IMR-90 (cell line): ENCODE measurements around the gene KLF2. TPM values are rescaled to one million over a fixed set of nuclear protein-coding genes. Genes with fewer than 3 reads are reported as not detected.

ENCODE experiments used
- ATAC-seq: fragments of 200-7000 bp; cut with Tn5 transposase; 2 replicates; pipeline ENCODE4 v1.9.1; 2020; ENCODE audit warnings: low read depth, mild to moderate bottlenecking, moderate library complexity
- BruUV-seq: library from RNA; stranded (reverse); fragments of 400-500 nt; replicated peaks from 2 replicates; lab custom pipeline; 2021; lab: Mats Ljungman, UMichigan
- CTCF ChIA-PET: fragments of 300-600 bp; formaldehyde crosslinking; extraction: SDS; loops from one replicate; lab custom pipeline; 2021; ENCODE audit warnings: antibody characterized with exemption; lab: Yijun Ruan, JAX
- POLR2A ChIA-PET: fragments of 300-600 bp; sonication (Branson Sonifier 250); formaldehyde crosslinking; loops from one replicate; lab custom pipeline; 2022; ENCODE audit warnings: antibody characterized with exemption; ENCODE audit not compliant: unreplicated experiment; lab: Charles Lee
- DNase-seq: peaks from one replicate; pipeline ENCODE4 v3.0.0; 2013
- H2AFZ ChIP-seq: replicated peaks from 2 replicates; pipeline ENCODE3; 2013; ENCODE audit warnings: low read length, mild to moderate bottlenecking; ENCODE audit not compliant: poor library complexity
- H2AK5ac ChIP-seq: 2 replicates; pipeline ENCODE4 v1.6.1; 2013; ENCODE audit warnings: low read depth, low read length, inconsistent platforms
- H2AK9ac ChIP-seq: replicated peaks from 2 replicates; pipeline ENCODE3; 2013; ENCODE audit warnings: mild to moderate bottlenecking, low read depth, low read length, moderate library complexity; ENCODE audit not compliant: poor library complexity
- H2BK120ac ChIP-seq: 2 replicates; pipeline ENCODE4 v1.6.1; 2013; ENCODE audit warnings: low read depth, low read length, inconsistent platforms
- H2BK15ac ChIP-seq: 3 replicates; pipeline ENCODE4 v1.6.1; 2013; ENCODE audit warnings: low read depth, low read length, inconsistent platforms
- H2BK20ac ChIP-seq: 2 replicates; pipeline ENCODE4 v1.6.1; 2013; ENCODE audit warnings: low read depth, mild to moderate bottlenecking, inconsistent platforms, low read length, moderate library complexity
- H2BK5ac ChIP-seq: 2 replicates; pipeline ENCODE4 v1.6.1; 2013; ENCODE audit warnings: mild to moderate bottlenecking, low read depth, low read length, inconsistent platforms; ENCODE audit not compliant: poor library complexity, severe bottlenecking
- H3K14ac ChIP-seq: replicated peaks from 2 replicates; pipeline ENCODE4 v1.6.1; 2013; ENCODE audit warnings: low read depth, low read length, inconsistent platforms
- H3K18ac ChIP-seq: 2 replicates; pipeline ENCODE4 v1.6.1; 2013; ENCODE audit warnings: low read depth, low read length, control low read depth
- H3K23ac ChIP-seq: 2 replicates; pipeline ENCODE4 v1.6.1; 2013; ENCODE audit warnings: low read depth, low read length, inconsistent platforms
- H3K27ac ChIP-seq: 2 replicates; pipeline ENCODE4 v1.5.1; 2013; ENCODE audit warnings: mild to moderate bottlenecking, control low read depth, low read length; ENCODE audit not compliant: insufficient read depth
- H3K27me3 ChIP-seq: 2 replicates; pipeline ENCODE4 v1.6.1; 2013; ENCODE audit warnings: low read length; ENCODE audit not compliant: control insufficient read depth, insufficient read depth
- H3K36me3 ChIP-seq: 2 replicates; pipeline ENCODE4 v1.6.1; 2013; ENCODE audit warnings: low read length, mixed read lengths; ENCODE audit not compliant: control insufficient read depth, insufficient read depth
- H3K4ac ChIP-seq: 2 replicates; pipeline ENCODE4 v1.6.1; 2013; ENCODE audit warnings: low read depth, low read length, inconsistent platforms
- H3K4me1 ChIP-seq: 2 replicates; pipeline ENCODE4 v1.6.1; 2013; ENCODE audit warnings: low read length, mixed read lengths; ENCODE audit not compliant: control insufficient read depth, insufficient read depth
- H3K4me2 ChIP-seq: 2 replicates; pipeline ENCODE4 v1.6.1; 2013; ENCODE audit warnings: low read depth, mild to moderate bottlenecking, control low read depth, low read length, moderate library complexity
- H3K4me3 ChIP-seq: 2 replicates; pipeline ENCODE4 v1.5.1; 2013; ENCODE audit warnings: low read depth, mild to moderate bottlenecking, control low read depth, low read length, moderate library complexity; ENCODE audit not compliant: insufficient read depth
- H3K56ac ChIP-seq: 2 replicates; pipeline ENCODE4 v1.6.1; 2013; ENCODE audit warnings: low read length, inconsistent platforms; ENCODE audit not compliant: insufficient read depth; ENCODE audit errors: extremely low read depth
- H3K79me1 ChIP-seq, 2 experiments: 2 replicates each; pipeline ENCODE4 v1.6.1; 2013; ENCODE audit warnings: low read length in 2 of 2, inconsistent platforms in 1 of 2, low read depth in 1 of 2
- H3K9ac ChIP-seq: 2 replicates; pipeline ENCODE4 v1.6.1; 2013; ENCODE audit warnings: low read depth, low read length, control low read depth
- H3K9me1 ChIP-seq: 2 replicates; pipeline ENCODE4 v1.6.1; 2013; ENCODE audit warnings: low read length, inconsistent platforms; ENCODE audit not compliant: insufficient read depth
- H3K9me3 ChIP-seq: 2 replicates; pipeline ENCODE4 v1.6.1; 2013; ENCODE audit warnings: low read length; ENCODE audit not compliant: control insufficient read depth, insufficient read depth
- H4K20me1 ChIP-seq: 2 replicates; pipeline ENCODE4 v1.6.1; 2013; ENCODE audit warnings: low read length, inconsistent platforms; ENCODE audit not compliant: insufficient read depth
- H4K5ac ChIP-seq: 2 replicates; pipeline ENCODE4 v1.6.1; 2013; ENCODE audit warnings: mild to moderate bottlenecking, low read depth, low read length, control low read depth
- H4K8ac ChIP-seq, 2 experiments: 2 replicates each; pipeline ENCODE4 v1.6.1; 2013; ENCODE audit warnings: low read depth in 2 of 2, low read length in 2 of 2, control low read depth in 1 of 2, inconsistent platforms in 1 of 2
- H4K91ac ChIP-seq: 2 replicates; pipeline ENCODE4 v1.6.1; 2013; ENCODE audit warnings: low read depth, low read length, inconsistent platforms; ENCODE audit not compliant: insufficient read depth
- BHLHE40 ChIP-seq: fragments of 150-350 bp; IDR thresholded peaks from 2 replicates; pipeline ENCODE4 v1.6.1; 2016; ENCODE audit warnings: mild to moderate bottlenecking, low read depth, low read length
- CEBPB ChIP-seq: IDR thresholded peaks from 2 replicates; pipeline ENCODE4 v1.6.1; 2012; ENCODE audit warnings: low read depth, low read length, improper control_type of control experiment
- CHD1 ChIP-seq: IDR thresholded peaks from 2 replicates; pipeline ENCODE4 v1.6.1; 2012; ENCODE audit warnings: low read depth, low read length, improper control_type of control experiment
- FOS ChIP-seq: fragments of 150-350 bp; IDR thresholded peaks from 2 replicates; pipeline ENCODE4 v1.6.1; 2016; ENCODE audit warnings: low read depth, low read length
- MAZ ChIP-seq: IDR thresholded peaks from 2 replicates; pipeline ENCODE4 v1.6.1; 2012; ENCODE audit warnings: low read depth, mild to moderate bottlenecking, low read length, improper control_type of control experiment, moderate library complexity, borderline replicate concordance
- POLR2A ChIP-seq: IDR thresholded peaks from 2 replicates; pipeline ENCODE4 v1.6.1; 2012; ENCODE audit warnings: mild to moderate bottlenecking, low read depth, low read length
- RAD21 ChIP-seq: IDR thresholded peaks from 2 replicates; pipeline ENCODE4 v1.6.1; 2012; ENCODE audit warnings: low read length, improper control_type of control experiment
- RCOR1 ChIP-seq: IDR thresholded peaks from 2 replicates; pipeline ENCODE4 v1.6.1; 2012; ENCODE audit warnings: mild to moderate bottlenecking, low read length, improper control_type of control experiment; ENCODE audit not compliant: insufficient replicate concordance
- RFX5 ChIP-seq: IDR thresholded peaks from 2 replicates; pipeline ENCODE4 v1.8.0; 2012; ENCODE audit warnings: low read depth, mild to moderate bottlenecking, low read length, moderate library complexity
- SMC3 ChIP-seq: fragments of 150-350 bp; IDR thresholded peaks from 2 replicates; pipeline ENCODE4 v1.6.1; 2016; ENCODE audit warnings: low read depth, mild to moderate bottlenecking, antibody characterized with exemption, low read length, moderate library complexity
- WGBS, 2 experiments: methylation state at CpG; one replicate each; pipeline versions ENCODE4 v1.1.5 to v1.1.7; 2013; ENCODE audit warnings: missing lambda C conversion rate in 2 of 2; ENCODE audit not compliant: insufficient read length in 1 of 2; ENCODE audit errors: extremely low coverage in 2 of 2; 5-methylcytosine and 5-hydroxymethylcytosine counted together
- dilution Hi-C: fragments of 300-500 bp; cut with HindIII; formaldehyde crosslinking; loops from one replicate; pipeline ENCODE4 v1.14.3; 2018; ENCODE audit warnings: low sequenced_read_pairs; ENCODE audit not compliant: unreplicated experiment
- in situ Hi-C: fragments of 300-500 bp; cut with MboI; formaldehyde crosslinking; loops from 3 replicates; pipeline ENCODE4 v1.14.3; 2019; ENCODE audit warnings: low sequenced_read_pairs, inconsistent platforms, mixed read lengths
- intact Hi-C: fragments of 100-400 bp; cut with micrococcal nuclease; formaldehyde crosslinking; loops from 2 replicates; pipeline ENCODE4 v1.10.0; 2022
- polyA plus RNA-seq, 3 experiments: library from polyadenylated mRNA; depleted of rRNA; stranded (reverse); fragments of >200 nt; gene quantifications; 2 replicates each; pipeline ENCODE4 v1.2.3, GENCODE V29; 2012; ENCODE audit warnings: low replicate concordance in 1 of 3
- total RNA-seq: library from RNA; depleted of rRNA; stranded (reverse); fragments of >200 nt; gene quantifications from 2 replicates; pipeline ENCODE4 v1.2.3, GENCODE V29; 2012
- TF ChIP-seq, protein P1 (sequence below): fragments of 150-350 bp; IDR thresholded peaks from 2 replicates; pipeline ENCODE4 v1.6.1; 2016; ENCODE audit warnings: low read depth, mild to moderate bottlenecking, low read length, moderate library complexity, borderline replicate concordance
- TF ChIP-seq, protein P2 (sequence below): fragments of 150-350 bp; IDR thresholded peaks from 2 replicates; pipeline ENCODE4 v1.6.1; 2017; ENCODE audit warnings: mild to moderate bottlenecking, antibody characterized with exemption, low read length, low read depth
- TF ChIP-seq, protein P3 (sequence below): conservative IDR thresholded peaks from 2 replicates; pipeline ENCODE4 v1.5.1; 2012; ENCODE audit warnings: mild to moderate bottlenecking, low read depth, low read length, improper control_type of control experiment

Gene KLF2
- total and polyA plus RNA-seq, 2 of the 4 experiments (the other 2 are of a cell fraction): 1.1 to 34.4 TPM

DNA sequence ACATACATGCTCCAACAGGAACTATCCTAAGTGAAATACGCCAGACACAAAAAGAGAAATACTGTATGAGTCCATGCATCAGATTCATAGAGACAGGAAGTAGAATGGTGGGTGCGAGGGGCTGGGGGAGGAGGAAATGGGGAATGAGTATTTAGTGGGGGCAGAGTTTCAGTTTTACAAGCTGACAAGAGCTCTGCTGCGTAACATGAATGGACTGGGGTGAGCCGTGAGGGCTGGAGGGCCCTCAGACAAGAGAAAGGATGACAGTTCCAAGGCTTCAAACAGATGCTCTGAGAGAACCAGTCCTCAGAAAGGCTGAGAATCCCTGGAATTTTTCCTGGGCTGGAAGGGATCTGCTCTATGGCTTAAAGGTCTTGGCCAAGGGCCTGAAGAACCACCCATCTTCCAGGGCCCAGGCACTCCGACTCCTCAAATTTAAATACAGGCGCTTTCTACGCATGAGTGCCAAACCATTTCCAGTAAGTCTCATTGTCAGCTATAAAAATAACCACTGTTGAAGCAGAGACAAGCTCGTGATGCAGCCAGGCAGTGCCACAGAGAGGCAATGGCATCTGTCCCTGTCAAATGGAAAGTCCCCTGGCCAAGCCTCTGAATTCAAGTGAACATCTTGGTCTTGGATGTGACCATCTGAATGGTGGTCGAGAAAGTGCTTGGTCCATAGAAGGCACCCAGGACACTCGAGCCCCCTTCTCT is 17.5 kb downstream of the KLF2 start:
- intact Hi-C loops (no loop called here), in situ Hi-C loops (no loop called here), dilution Hi-C loops (no loop called here)
- H3K27me3 ChIP-seq: no peaks in the 10 kb centered on the region
- H3K9me3 ChIP-seq: no peaks in the 10 kb centered on the region
- H2BK120ac ChIP-seq: peak overlapping the region; percentile 6
- no peak for DNase-seq
- peak overlapping the region in 1 of 2 experiments; percentile 19; a peak in 1 of 4 replicates for H4K8ac ChIP-seq
- no peak overlapping the region for H3K18ac ChIP-seq
- H2AK9ac ChIP-seq: no peak overlapping the region
- TF ChIP-seq POLR2A (no peak), CHD1 (no peak), SMC3 (no peak), CEBPB (no peak), RFX5 (no peak), RCOR1 (no peak), MAZ (no peak), RAD21 (no peak), BHLHE40 (no peak), FOS (no peak)
- TF ChIP-seq, protein P1, sequence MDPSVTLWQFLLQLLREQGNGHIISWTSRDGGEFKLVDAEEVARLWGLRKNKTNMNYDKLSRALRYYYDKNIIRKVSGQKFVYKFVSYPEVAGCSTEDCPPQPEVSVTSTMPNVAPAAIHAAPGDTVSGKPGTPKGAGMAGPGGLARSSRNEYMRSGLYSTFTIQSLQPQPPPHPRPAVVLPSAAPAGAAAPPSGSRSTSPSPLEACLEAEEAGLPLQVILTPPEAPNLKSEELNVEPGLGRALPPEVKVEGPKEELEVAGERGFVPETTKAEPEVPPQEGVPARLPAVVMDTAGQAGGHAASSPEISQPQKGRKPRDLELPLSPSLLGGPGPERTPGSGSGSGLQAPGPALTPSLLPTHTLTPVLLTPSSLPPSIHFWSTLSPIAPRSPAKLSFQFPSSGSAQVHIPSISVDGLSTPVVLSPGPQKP: no peak
- TF ChIP-seq, protein P2, sequence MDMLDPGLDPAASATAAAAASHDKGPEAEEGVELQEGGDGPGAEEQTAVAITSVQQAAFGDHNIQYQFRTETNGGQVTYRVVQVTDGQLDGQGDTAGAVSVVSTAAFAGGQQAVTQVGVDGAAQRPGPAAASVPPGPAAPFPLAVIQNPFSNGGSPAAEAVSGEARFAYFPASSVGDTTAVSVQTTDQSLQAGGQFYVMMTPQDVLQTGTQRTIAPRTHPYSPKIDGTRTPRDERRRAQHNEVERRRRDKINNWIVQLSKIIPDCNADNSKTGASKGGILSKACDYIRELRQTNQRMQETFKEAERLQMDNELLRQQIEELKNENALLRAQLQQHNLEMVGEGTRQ: no peak
- TF ChIP-seq, protein P3, sequence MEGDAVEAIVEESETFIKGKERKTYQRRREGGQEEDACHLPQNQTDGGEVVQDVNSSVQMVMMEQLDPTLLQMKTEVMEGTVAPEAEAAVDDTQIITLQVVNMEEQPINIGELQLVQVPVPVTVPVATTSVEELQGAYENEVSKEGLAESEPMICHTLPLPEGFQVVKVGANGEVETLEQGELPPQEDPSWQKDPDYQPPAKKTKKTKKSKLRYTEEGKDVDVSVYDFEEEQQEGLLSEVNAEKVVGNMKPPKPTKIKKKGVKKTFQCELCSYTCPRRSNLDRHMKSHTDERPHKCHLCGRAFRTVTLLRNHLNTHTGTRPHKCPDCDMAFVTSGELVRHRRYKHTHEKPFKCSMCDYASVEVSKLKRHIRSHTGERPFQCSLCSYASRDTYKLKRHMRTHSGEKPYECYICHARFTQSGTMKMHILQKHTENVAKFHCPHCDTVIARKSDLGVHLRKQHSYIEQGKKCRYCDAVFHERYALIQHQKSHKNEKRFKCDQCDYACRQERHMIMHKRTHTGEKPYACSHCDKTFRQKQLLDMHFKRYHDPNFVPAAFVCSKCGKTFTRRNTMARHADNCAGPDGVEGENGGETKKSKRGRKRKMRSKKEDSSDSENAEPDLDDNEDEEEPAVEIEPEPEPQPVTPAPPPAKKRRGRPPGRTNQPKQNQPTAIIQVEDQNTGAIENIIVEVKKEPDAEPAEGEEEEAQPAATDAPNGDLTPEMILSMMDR: no peak
- no peak overlapping the region for H3K27ac ChIP-seq
- H2BK15ac ChIP-seq: peak overlapping the region; percentile 9; the same call in 1 of the 3 replicates
- H2BK20ac ChIP-seq: peak overlapping the region; percentile 55; the same call in 1 of the 2 replicates
- peak overlapping the region; percentile 68 for H3K4ac ChIP-seq
- BruUV-seq: no TSS peak
- H3K23ac ChIP-seq: no peak overlapping the region; the same call in 1 of the 2 replicates
- H2AK5ac ChIP-seq: peak overlapping the region; percentile 31
- H3K4me2 ChIP-seq: no peak overlapping the region
- H4K20me1 ChIP-seq: no peaks in the 10 kb centered on the region
- no peak for ATAC-seq
- H3K36me3 ChIP-seq: no peaks in the 10 kb centered on the region
- H4K91ac ChIP-seq: no peak overlapping the region
- peaks cover 13% of the 10 kb centered on the region for H3K9me1 ChIP-seq
- CTCF ChIA-PET: interaction anchor here (1.3 kb wide), 1 partner anchor 44 kb away, joined by 4 read pairs; no protein-coding TSS in a partner anchor
- no peak overlapping the region for H3K4me3 ChIP-seq
- no peak overlapping the region; the same call in 1 of the 2 replicates for H3K14ac ChIP-seq
- POLR2A ChIA-PET: no interaction called here
- no peak overlapping the region for H2BK5ac ChIP-seq
- no peak overlapping the region for H3K9ac ChIP-seq
- H3K79me1 ChIP-seq: no peaks in the 10 kb centered on the region; a peak in 1 of 4 replicates
- H3K4me1 ChIP-seq: peaks cover 19% of the 10 kb centered on the region
- 74% methylated on average over 5 of the region's 10 CpGs; no CpG with 5 or more reads in 1 of the 2 experiments for WGBS, 2 experiments
- H4K5ac ChIP-seq: no peak overlapping the region
- peak overlapping the region; percentile 58 for H2AFZ ChIP-seq
- no peak overlapping the region for H3K56ac ChIP-seq
